ENCODE results near the gene GATC.
"Not testable (repeated sequence)": the region's sequence is repeated elsewhere in the genome, so short reads cannot be mapped to it uniquely, and the experiment has no call there.

GRCh38 chr12:120452524-120452923, 6.3 kb downstream of the GATC start:
- TF ChIP-seq RFX5 (IDR thresholded peaks at IDR 0.05; ENCODE audit: low read depth, low read length); CTCF (conservative IDR thresholded peaks at IDR 0.05; ENCODE audit: low read depth, low read length); POLR2A (IDR thresholded peaks at IDR 0.05; ENCODE audit: low read depth, low read length): not testable (repeated sequence)
- TF ChIP-seq, protein P1, sequence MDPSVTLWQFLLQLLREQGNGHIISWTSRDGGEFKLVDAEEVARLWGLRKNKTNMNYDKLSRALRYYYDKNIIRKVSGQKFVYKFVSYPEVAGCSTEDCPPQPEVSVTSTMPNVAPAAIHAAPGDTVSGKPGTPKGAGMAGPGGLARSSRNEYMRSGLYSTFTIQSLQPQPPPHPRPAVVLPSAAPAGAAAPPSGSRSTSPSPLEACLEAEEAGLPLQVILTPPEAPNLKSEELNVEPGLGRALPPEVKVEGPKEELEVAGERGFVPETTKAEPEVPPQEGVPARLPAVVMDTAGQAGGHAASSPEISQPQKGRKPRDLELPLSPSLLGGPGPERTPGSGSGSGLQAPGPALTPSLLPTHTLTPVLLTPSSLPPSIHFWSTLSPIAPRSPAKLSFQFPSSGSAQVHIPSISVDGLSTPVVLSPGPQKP (IDR thresholded peaks at IDR 0.05; ENCODE audit: borderline replicate concordance, low read depth, low read length), result not testable (repeated sequence)
